ENCODE results near the gene RNGTT. TPM values are rescaled to one million over a fixed set of nuclear protein-coding genes. Genes with fewer than 3 reads are reported as not detected.

RNGTT gene
- total RNA-seq, 1 donor from 2014 or later: 16.5 TPM

GRCh38 chr6:88967891-88968290 lies 4.5 kb upstream of the RNGTT start:
- Mint-ChIP-seq H3K27me3 (no peaks in the 10 kb centered on the region), H3K4me3 (ENCODE audit: low read depth) (no peak overlapping the region)
- TF ChIP-seq, protein P1, sequence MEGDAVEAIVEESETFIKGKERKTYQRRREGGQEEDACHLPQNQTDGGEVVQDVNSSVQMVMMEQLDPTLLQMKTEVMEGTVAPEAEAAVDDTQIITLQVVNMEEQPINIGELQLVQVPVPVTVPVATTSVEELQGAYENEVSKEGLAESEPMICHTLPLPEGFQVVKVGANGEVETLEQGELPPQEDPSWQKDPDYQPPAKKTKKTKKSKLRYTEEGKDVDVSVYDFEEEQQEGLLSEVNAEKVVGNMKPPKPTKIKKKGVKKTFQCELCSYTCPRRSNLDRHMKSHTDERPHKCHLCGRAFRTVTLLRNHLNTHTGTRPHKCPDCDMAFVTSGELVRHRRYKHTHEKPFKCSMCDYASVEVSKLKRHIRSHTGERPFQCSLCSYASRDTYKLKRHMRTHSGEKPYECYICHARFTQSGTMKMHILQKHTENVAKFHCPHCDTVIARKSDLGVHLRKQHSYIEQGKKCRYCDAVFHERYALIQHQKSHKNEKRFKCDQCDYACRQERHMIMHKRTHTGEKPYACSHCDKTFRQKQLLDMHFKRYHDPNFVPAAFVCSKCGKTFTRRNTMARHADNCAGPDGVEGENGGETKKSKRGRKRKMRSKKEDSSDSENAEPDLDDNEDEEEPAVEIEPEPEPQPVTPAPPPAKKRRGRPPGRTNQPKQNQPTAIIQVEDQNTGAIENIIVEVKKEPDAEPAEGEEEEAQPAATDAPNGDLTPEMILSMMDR (IDR thresholded peaks at IDR 0.05; ENCODE audit: unreplicated experiment): no peak

GRCh38 chr6:88965691-88966090 lies 2.3 kb upstream of the RNGTT start:
- Mint-ChIP-seq H3K27me3 (no peaks in the 10 kb centered on the region), H3K27ac (no peak overlapping the region), H3K4me1 (ENCODE audit: low read depth) (peaks cover 11% of the 10 kb centered on the region), H3K9me3 (ENCODE audit: low read depth) (peaks cover 10% of the 10 kb centered on the region), H3K36me3 (ENCODE audit: insufficient read depth) (peaks cover 7% of the 10 kb centered on the region), H3K4me3 (ENCODE audit: low read depth) (no peak overlapping the region)
- TF ChIP-seq, protein P1 (IDR thresholded peaks at IDR 0.05; ENCODE audit: unreplicated experiment): no peak
- no peak for DNase-seq (ENCODE audit: low spot score, unreplicated experiment)

More at GRCh38 chr6:88967891-88968290, 4.5 kb upstream of the RNGTT start:
- Mint-ChIP-seq H3K4me1 (ENCODE audit: low read depth) (peaks cover 15% of the 10 kb centered on the region), H3K9me3 (ENCODE audit: low read depth) (peaks cover 10% of the 10 kb centered on the region), H3K27ac (no peak overlapping the region), H3K36me3 (ENCODE audit: insufficient read depth) (peaks cover 9% of the 10 kb centered on the region)
- no peak for DNase-seq (ENCODE audit: low spot score, unreplicated experiment)

DNA sequence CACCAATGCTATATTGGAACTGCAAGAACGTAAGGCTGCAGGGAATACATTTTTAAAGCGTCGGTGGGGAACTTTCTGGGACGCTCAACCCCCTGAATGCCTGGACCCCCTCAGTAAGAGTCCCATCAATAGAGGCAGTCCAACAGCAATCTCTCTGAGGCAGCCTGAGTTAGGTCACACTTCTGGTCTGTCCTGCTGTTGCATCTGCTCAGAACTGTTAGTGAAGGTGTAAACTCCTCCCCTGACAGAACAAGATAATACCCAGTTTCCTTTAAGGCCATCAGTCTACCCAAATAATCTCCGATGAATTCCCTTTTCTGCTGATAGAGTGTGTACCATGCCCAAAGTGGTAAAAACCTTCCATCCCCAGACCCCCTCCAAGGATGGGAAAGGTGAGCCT lies 1.1 kb upstream of the RNGTT start:
- Mint-ChIP-seq H3K4me1 (ENCODE audit: low read depth) (peaks cover 11% of the 10 kb centered on the region), H3K9me3 (ENCODE audit: low read depth) (peaks cover 10% of the 10 kb centered on the region), H3K27me3 (no peaks in the 10 kb centered on the region), H3K36me3 (ENCODE audit: insufficient read depth) (peaks cover 7% of the 10 kb centered on the region), H3K4me3 (ENCODE audit: low read depth) (peak overlapping the region; percentile 91), H3K27ac (no peak overlapping the region)
- TF ChIP-seq, protein P1 (IDR thresholded peaks at IDR 0.05; ENCODE audit: unreplicated experiment): no peak
- DNase-seq (ENCODE audit: low spot score, unreplicated experiment): no peak

- TF ChIP-seq, protein P1 (IDR thresholded peaks at IDR 0.05; ENCODE audit: unreplicated experiment): no peak
- Mint-ChIP-seq H3K4me1 (ENCODE audit: low read depth) (peaks cover 6% of the 10 kb centered on the region), H3K27ac (no peak overlapping the region), H3K36me3 (ENCODE audit: insufficient read depth) (peaks cover 29% of the 10 kb centered on the region), H3K27me3 (no peaks in the 10 kb centered on the region), H3K4me3 (ENCODE audit: low read depth) (no peak overlapping the region), H3K9me3 (ENCODE audit: low read depth) (peaks cover 34% of the 10 kb centered on the region)
- no peak for DNase-seq (ENCODE audit: low spot score, unreplicated experiment)
These were observed 4.6 kb downstream of the RNGTT start for GRCh38 chr6:88958842-88959241.

- H3K4me1 Mint-ChIP-seq (ENCODE audit: low read depth): no peaks in the 10 kb centered on the region
- H3K9me3 Mint-ChIP-seq (ENCODE audit: low read depth): peaks cover 61% of the 10 kb centered on the region
- TF ChIP-seq, protein P1 (IDR thresholded peaks at IDR 0.05; ENCODE audit: unreplicated experiment): no peak
- no peak for DNase-seq (ENCODE audit: low spot score, unreplicated experiment)
- no peaks in the 10 kb centered on the region for H3K27me3 Mint-ChIP-seq
- H3K36me3 Mint-ChIP-seq (ENCODE audit: insufficient read depth): peaks cover 58% of the 10 kb centered on the region
- no peak overlapping the region for H3K27ac Mint-ChIP-seq
- H3K4me3 Mint-ChIP-seq (ENCODE audit: low read depth): no peak overlapping the region
These were observed 9.7 kb downstream of the RNGTT start for GRCh38 chr6:88953550-88954386.
